AG09319 (cell line): Measurements from ENCODE around the gene NELL1.

Experiments
- DNase-seq: peaks from one replicate; pipeline ENCODE4 v3.0.0-alpha.2; 2010; ENCODE audit warnings: low read depth; ENCODE audit errors: extremely low read depth
- TF ChIP-seq, protein P1 (sequence below): IDR thresholded peaks from 2 replicates; pipeline ENCODE4 v1.5.1; 2011; ENCODE audit warnings: low read depth, mild to moderate bottlenecking, inconsistent platforms, low read length, moderate library complexity

The NELL1 gene

GRCh38 chr11:21505070-21505469 is 835.7 kb downstream of the NELL1 start:
- DNase-seq = no peak
- TF ChIP-seq, protein P1, sequence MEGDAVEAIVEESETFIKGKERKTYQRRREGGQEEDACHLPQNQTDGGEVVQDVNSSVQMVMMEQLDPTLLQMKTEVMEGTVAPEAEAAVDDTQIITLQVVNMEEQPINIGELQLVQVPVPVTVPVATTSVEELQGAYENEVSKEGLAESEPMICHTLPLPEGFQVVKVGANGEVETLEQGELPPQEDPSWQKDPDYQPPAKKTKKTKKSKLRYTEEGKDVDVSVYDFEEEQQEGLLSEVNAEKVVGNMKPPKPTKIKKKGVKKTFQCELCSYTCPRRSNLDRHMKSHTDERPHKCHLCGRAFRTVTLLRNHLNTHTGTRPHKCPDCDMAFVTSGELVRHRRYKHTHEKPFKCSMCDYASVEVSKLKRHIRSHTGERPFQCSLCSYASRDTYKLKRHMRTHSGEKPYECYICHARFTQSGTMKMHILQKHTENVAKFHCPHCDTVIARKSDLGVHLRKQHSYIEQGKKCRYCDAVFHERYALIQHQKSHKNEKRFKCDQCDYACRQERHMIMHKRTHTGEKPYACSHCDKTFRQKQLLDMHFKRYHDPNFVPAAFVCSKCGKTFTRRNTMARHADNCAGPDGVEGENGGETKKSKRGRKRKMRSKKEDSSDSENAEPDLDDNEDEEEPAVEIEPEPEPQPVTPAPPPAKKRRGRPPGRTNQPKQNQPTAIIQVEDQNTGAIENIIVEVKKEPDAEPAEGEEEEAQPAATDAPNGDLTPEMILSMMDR = no peak

- DNase-seq = peak; percentile 14
- TF ChIP-seq, protein P1 = peak; percentile 43
Measured at GRCh38 chr11:21511835-21512440, 842.6 kb downstream of the NELL1 start.

DNA sequence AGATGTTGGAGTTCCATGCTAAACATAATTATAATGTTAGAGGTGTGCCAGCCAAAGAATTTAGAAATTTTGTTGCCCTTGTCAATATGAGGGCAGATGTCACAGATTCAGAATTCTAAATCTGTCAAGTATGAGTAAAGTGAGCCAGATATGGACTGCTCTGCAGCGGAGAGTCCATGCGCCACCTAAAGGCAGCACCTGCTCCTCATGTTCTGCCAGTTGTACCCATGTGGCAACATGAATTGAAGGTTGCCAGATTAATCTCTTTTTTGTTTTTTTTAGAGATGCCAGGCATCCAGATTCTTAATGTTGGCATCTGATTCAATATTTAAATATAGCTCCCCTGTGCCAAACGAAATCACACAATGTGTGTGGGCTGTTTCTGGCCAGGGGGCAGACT is 844.9 kb downstream of the NELL1 start:
- no peak for DNase-seq
- TF ChIP-seq, protein P1 = no peak

GRCh38 chr11:21520244-21520643 is 850.9 kb downstream of the NELL1 start:
- TF ChIP-seq, protein P1 = no peak
- DNase-seq = no peak

GRCh38 chr11:21529187-21529586 is 859.8 kb downstream of the NELL1 start:
- DNase-seq = no peak
- TF ChIP-seq, protein P1 = no peak

DNA sequence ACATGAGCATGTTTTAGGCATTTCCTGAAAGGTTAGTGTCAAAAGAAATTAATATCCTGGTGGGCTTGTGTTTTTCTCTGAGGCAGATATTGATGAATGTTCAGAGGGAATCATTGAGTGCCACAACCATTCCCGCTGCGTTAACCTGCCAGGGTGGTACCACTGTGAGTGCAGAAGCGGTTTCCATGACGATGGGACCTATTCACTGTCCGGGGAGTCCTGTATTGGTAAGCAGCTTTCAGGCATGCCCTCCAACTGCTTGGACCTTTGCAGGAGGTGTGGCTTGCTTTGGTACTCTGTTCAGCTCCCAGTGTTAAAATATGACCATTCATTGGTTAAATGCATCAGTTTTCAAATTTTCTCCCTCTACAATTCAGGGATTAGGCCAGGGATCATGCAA is 864.9 kb downstream of the NELL1 start:
- no peak for DNase-seq
- TF ChIP-seq, protein P1 = no peak

DNA sequence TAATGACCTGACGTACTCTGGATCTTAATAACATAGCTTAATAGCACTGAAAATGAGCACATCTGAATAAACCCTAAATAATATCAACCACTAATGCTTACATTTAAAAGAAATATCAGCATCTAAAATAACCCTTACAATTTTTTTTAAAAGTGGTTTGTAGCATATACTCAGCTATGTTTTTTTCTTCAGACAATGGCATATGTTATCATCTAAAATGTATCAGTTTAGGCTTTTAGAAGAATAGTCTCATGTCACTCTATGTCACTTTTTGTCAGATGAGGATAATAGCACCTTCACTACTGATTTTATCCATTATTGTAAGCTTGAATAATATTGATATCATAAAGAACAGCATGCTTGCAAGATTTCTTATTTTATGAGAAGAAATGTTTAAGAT is 868.6 kb downstream of the NELL1 start:
- TF ChIP-seq, protein P1 = no peak
- no peak for DNase-seq
